ENCODE data around the gene AMMECR1.

GRCh38 chrX:110228453-110228852, 89.4 kb downstream of the AMMECR1 start:
- TF ChIP-seq SP1 (IDR thresholded peaks at IDR 0.05) (no peak), BHLHE40 (IDR thresholded peaks at IDR 0.05; ENCODE audit: borderline replicate concordance) (no peak), NFRKB (IDR thresholded peaks at IDR 0.05) (no peak), LEF1 (IDR thresholded peaks at IDR 0.05; ENCODE audit: borderline replicate concordance) (no peak), FOXM1 (IDR thresholded peaks at IDR 0.05; ENCODE audit: borderline replicate concordance) (no peak), SUZ12 (IDR thresholded peaks at IDR 0.05) (no peak), HDGF (IDR thresholded peaks at IDR 0.05; ENCODE audit: borderline replicate concordance) (no peak), ARNT (IDR thresholded peaks at IDR 0.05) (no peak), L3MBTL2 (conservative IDR thresholded peaks at IDR 0.05) (no peak), FOXK2 (IDR thresholded peaks at IDR 0.05) (no peak), ELF4 (IDR thresholded peaks at IDR 0.05) (no peak)
